Measurements from ENCODE around the gene KRT83.
"Not testable (repeated sequence)": the region's sequence is repeated elsewhere in the genome, so short reads cannot be mapped to it uniquely, and the experiment has no call there.

The KRT83 gene

DNA sequence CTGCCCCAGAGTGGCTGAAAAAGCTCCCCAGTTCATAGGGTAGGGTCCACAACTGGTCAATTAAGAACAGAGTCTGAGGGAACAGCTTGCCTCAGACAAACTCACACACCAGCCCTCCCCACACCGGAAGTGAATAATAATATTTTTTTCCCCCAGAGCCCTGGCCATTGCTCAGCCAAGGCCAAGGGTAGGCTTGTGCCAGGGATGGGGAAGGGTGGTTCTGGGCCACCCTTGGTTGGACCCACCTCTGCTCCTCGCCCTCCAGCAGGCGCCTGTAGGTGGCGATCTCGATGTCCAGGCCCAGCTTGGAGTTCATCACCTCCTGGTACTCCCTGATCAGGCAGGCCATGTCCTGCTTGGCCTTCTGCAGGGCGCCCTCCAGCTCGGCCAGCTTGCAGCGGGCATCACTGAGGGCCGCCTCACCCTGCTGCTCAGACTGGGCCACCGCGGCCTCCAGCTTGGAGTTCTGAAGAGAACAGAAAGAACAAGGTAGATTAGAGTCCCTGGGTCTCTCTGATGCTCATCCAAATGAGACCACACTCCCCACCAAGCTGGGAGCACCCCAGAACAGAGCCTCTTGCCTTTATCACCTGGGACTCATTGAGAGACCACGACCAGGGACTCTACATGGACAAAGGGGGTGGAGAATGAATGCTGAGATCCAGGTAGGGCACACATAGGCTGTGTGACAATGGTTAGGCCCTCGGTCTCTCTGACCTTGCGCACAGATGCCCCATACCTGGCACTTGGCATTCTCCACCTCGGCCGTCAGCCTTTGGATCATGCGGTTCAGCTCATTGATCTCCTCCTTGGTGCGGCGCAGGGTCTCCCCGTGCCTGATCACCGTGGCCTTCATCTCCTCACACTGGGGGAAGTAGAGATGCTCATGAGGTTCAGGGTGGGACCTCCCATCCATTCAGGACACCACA is 34.1 kb downstream of the KRT83 start:
- TF ChIP-seq, protein P1, sequence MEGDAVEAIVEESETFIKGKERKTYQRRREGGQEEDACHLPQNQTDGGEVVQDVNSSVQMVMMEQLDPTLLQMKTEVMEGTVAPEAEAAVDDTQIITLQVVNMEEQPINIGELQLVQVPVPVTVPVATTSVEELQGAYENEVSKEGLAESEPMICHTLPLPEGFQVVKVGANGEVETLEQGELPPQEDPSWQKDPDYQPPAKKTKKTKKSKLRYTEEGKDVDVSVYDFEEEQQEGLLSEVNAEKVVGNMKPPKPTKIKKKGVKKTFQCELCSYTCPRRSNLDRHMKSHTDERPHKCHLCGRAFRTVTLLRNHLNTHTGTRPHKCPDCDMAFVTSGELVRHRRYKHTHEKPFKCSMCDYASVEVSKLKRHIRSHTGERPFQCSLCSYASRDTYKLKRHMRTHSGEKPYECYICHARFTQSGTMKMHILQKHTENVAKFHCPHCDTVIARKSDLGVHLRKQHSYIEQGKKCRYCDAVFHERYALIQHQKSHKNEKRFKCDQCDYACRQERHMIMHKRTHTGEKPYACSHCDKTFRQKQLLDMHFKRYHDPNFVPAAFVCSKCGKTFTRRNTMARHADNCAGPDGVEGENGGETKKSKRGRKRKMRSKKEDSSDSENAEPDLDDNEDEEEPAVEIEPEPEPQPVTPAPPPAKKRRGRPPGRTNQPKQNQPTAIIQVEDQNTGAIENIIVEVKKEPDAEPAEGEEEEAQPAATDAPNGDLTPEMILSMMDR (IDR thresholded peaks at IDR 0.05; ENCODE audit: low read depth, low read length, missing control alignments), result peak; percentile 14
- DNase-seq (ENCODE audit: low read depth); H3K4me3 ChIP-seq (ENCODE audit: low read depth, low read length): not testable (repeated sequence)

GRCh38 chr12:52285851-52286530 is 35.2 kb downstream of the KRT83 start:
- TF ChIP-seq, protein P1 (IDR thresholded peaks at IDR 0.05; ENCODE audit: low read depth, low read length, missing control alignments), result no peak
- no peak overlapping the region for H3K4me3 ChIP-seq (ENCODE audit: low read depth, low read length)
- no peak for DNase-seq (ENCODE audit: low read depth)

GRCh38 chr12:52285172-52285745 is 35.9 kb downstream of the KRT83 start:
- no peak overlapping the region for H3K4me3 ChIP-seq (ENCODE audit: low read depth, low read length)
- TF ChIP-seq, protein P1 (IDR thresholded peaks at IDR 0.05; ENCODE audit: low read depth, low read length, missing control alignments), result no peak
- no peak for DNase-seq (ENCODE audit: low read depth)

DNA sequence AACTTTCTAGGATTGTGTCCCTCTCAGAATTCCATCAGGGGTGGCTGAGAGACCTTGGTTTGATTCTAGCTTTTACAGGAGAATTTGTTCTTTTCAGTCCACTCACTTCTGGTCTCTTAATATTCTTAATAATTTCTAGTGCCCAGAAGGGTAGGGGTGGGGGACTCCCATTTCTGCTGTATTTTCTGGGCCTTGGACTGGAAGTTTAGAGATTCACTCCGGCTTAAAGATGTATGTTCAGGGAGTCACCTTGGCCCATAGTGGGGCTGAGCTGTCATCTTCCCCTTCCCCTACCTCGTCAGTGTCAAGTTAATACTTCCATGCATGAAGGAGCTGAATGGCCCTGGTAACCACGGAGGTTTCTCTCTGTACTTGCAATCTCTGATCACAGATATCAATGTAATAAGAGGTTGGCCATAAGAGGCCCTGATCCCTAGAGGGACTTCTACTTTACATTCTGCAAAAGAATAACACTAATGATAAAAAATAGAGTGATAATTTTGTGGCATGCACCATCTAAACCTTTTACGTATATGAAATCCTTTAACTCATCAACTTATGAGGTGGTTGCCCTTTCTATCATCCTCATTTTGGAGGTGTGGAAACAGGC is 36.5 kb downstream of the KRT83 start:
- DNase-seq (ENCODE audit: low read depth), result no peak
- no peak overlapping the region for H3K4me3 ChIP-seq (ENCODE audit: low read depth, low read length)
- TF ChIP-seq, protein P1 (IDR thresholded peaks at IDR 0.05; ENCODE audit: low read depth, low read length, missing control alignments), result no peak

- DNase-seq (ENCODE audit: low read depth), result no peak
- H3K4me3 ChIP-seq (ENCODE audit: low read depth, low read length), result no peak overlapping the region
- TF ChIP-seq, protein P1 (IDR thresholded peaks at IDR 0.05; ENCODE audit: low read depth, low read length, missing control alignments), result no peak
Observed at GRCh38 chr12:52280796-52281560, 40.2 kb downstream of the KRT83 start.

DNA sequence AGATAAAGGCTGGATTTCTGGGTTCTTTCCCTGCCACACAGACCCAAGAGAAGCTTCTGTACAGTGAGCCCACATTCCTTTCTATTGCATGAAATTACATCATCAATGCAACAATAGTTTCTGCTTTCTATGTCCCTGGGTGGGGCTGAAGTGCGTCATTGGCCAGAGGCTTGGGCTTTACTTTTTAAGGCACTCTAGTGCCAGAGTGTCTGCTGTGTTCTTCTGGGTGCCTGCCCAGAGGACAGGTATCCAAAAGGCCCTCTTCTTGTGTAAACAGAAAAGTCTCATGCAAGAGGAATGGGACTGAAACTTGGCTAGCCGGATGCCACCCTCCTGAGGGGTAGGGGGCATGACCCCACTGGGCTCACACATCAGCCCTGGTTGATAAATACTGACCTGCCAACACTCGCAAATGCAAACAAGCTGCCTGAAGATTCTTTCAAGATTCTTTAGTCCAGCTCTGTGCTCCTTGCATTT is 40.8 kb downstream of the KRT83 start:
- no peak overlapping the region for H3K4me3 ChIP-seq (ENCODE audit: low read depth, low read length)
- no peak for DNase-seq (ENCODE audit: low read depth)
- TF ChIP-seq, protein P1 (IDR thresholded peaks at IDR 0.05; ENCODE audit: low read depth, low read length, missing control alignments), result no peak
